HepG2 (cell line): ENCODE results near the gene PDCD11. TPM values are rescaled to one million over a fixed set of nuclear protein-coding genes. Genes with fewer than 3 reads are reported as not detected.
A peak's percentile ranks its signal among the peaks of the same experiment; 100 is the strongest.

Experiments used
- ATF1 ChIP-seq: IDR thresholded peaks from 2 replicates; pipeline ENCODE4 v1.6.1; 2016; ENCODE audit warnings: mild to moderate bottlenecking, control low read depth
- EED ChIP-seq: sonication (generic); formaldehyde crosslinking; IDR thresholded peaks from 2 replicates; pipeline ENCODE4 v1.5.0; 2020; ENCODE audit warnings: mild to moderate bottlenecking, missing genetic modification reagents
- FOXM1 ChIP-seq: sonication (generic); formaldehyde crosslinking; IDR thresholded peaks from 2 replicates; pipeline ENCODE4 v1.5.0; 2020; ENCODE audit warnings: missing genetic modification reagents
- KDM5A ChIP-seq: fragments of 200-600 bp; sonication (generic); IDR thresholded peaks from 2 replicates; pipeline ENCODE4 v1.7.0; 2018; ENCODE audit warnings: antibody characterized with exemption, mild to moderate bottlenecking, low read length, borderline replicate concordance
- MEF2D ChIP-seq: sonication (generic); formaldehyde crosslinking; IDR thresholded peaks from 2 replicates; pipeline ENCODE4 v1.5.1; 2020; ENCODE audit warnings: mild to moderate bottlenecking, missing genetic modification reagents
- NKX3-1 ChIP-seq: sonication (generic); formaldehyde crosslinking; IDR thresholded peaks from 2 replicates; pipeline ENCODE4 v1.5.0; 2020; ENCODE audit warnings: missing genetic modification reagents
- PITX1 ChIP-seq: sonication (generic); formaldehyde crosslinking; IDR thresholded peaks from 2 replicates; pipeline ENCODE4 v1.5.1; 2020; ENCODE audit warnings: mild to moderate bottlenecking, missing genetic modification reagents
- RFXAP ChIP-seq: sonication (generic); formaldehyde crosslinking; IDR thresholded peaks from 2 replicates; pipeline ENCODE4 v1.4.0; 2020; ENCODE audit warnings: missing genetic modification reagents, borderline replicate concordance
- SALL1 ChIP-seq: sonication (generic); formaldehyde crosslinking; IDR thresholded peaks from 2 replicates; pipeline ENCODE4 v1.8.0; 2022; ENCODE audit warnings: mild to moderate bottlenecking, missing genetic modification reagents
- SMYD3 ChIP-seq: sonication (generic); formaldehyde crosslinking; IDR thresholded peaks from 2 replicates; pipeline ENCODE4 v1.8.1; 2023; ENCODE audit warnings: mild to moderate bottlenecking, missing genetic modification reagents
- ZBTB3 ChIP-seq: sonication (generic); formaldehyde crosslinking; IDR thresholded peaks from 2 replicates; pipeline ENCODE4 v1.4.0; 2020; ENCODE audit warnings: low read depth, mild to moderate bottlenecking, moderate library complexity, missing genetic modification reagents, borderline replicate concordance
- ZFYVE20 ChIP-seq: sonication (generic); formaldehyde crosslinking; IDR thresholded peaks from 2 replicates; pipeline ENCODE4 v1.8.0; 2023; ENCODE audit warnings: low read depth, mild to moderate bottlenecking, moderate library complexity, missing genetic modification reagents, borderline replicate concordance
- ZKSCAN8 ChIP-seq: IDR thresholded peaks from 2 replicates; pipeline ENCODE4 v1.6.1; 2016; ENCODE audit warnings: borderline replicate concordance, missing genetic modification reagents, missing compliant biosample characterization
- ZNF558 ChIP-seq: sonication (generic); formaldehyde crosslinking; IDR thresholded peaks from 2 replicates; pipeline ENCODE4 v1.9.0; 2022; ENCODE audit warnings: mild to moderate bottlenecking, missing genetic modification reagents, borderline replicate concordance
- ZNF761 ChIP-seq: sonication (generic); formaldehyde crosslinking; conservative IDR thresholded peaks from 2 replicates; pipeline ENCODE4 v1.4.0; 2020; ENCODE audit warnings: mild to moderate bottlenecking, missing genetic modification reagents
- ZNF780A ChIP-seq: sonication (generic); formaldehyde crosslinking; IDR thresholded peaks from 2 replicates; pipeline ENCODE4 v1.8.0; 2022; ENCODE audit warnings: mild to moderate bottlenecking, missing genetic modification reagents, moderate library complexity
- ZSCAN22 ChIP-seq: sonication (generic); formaldehyde crosslinking; IDR thresholded peaks from 2 replicates; pipeline ENCODE4 v1.4.0; 2020; ENCODE audit warnings: mild to moderate bottlenecking, missing genetic modification reagents
- polyA plus RNA-seq, 8 experiments: library from polyadenylated mRNA; depleted of rRNA in 3 of 8; stranded (reverse) in 7 of 8; unstranded in 1 of 8; fragments of >200 nt; fragmentation: Illumina TruSeq in 4 of 8; extraction: Trizol in 4 of 8; gene quantifications; 2 replicates each; pipeline versions ENCODE4 v1.2.1 to v1.2.3, GENCODE V29; 2011 to 2016; ENCODE audit warnings: low read depth in 4 of 8, missing spikeins in 1 of 8, mixed read lengths in 1 of 8; ENCODE audit not compliant: insufficient read depth in 1 of 8
- total RNA-seq, 5 experiments: library from RNA; depleted of rRNA; stranded (reverse); fragments of >200 nt; fragmentation: Illumina TruSeq; extraction: Trizol; gene quantifications; 2 replicates each; pipeline ENCODE4 v1.2.3, GENCODE V29; 2016; ENCODE audit warnings: low read depth in 1 of 5
- TF ChIP-seq, protein P1 (sequence below): sonication (generic); formaldehyde crosslinking; IDR thresholded peaks from 2 replicates; pipeline ENCODE4 v1.8.1; 2023; ENCODE audit warnings: mild to moderate bottlenecking, inconsistent platforms, moderate library complexity, missing genetic modification reagents, borderline replicate concordance
- TF ChIP-seq, protein P2 (sequence below): sonication (generic); formaldehyde crosslinking; IDR thresholded peaks from 2 replicates; pipeline ENCODE4 v1.5.0; 2020; ENCODE audit warnings: mild to moderate bottlenecking, missing genetic modification reagents, borderline replicate concordance
- TF ChIP-seq, protein P3 (sequence below): IDR thresholded peaks from 2 replicates; pipeline ENCODE4 v1.6.1; 2018; ENCODE audit warnings: missing genetic modification reagents

PDCD11 gene
- total and polyA plus RNA-seq, 2 of the 13 experiments (the other 11 are each of a cell fraction or from before 2014, with no cell fraction given), result 12.8 to 52.8 TPM

DNA sequence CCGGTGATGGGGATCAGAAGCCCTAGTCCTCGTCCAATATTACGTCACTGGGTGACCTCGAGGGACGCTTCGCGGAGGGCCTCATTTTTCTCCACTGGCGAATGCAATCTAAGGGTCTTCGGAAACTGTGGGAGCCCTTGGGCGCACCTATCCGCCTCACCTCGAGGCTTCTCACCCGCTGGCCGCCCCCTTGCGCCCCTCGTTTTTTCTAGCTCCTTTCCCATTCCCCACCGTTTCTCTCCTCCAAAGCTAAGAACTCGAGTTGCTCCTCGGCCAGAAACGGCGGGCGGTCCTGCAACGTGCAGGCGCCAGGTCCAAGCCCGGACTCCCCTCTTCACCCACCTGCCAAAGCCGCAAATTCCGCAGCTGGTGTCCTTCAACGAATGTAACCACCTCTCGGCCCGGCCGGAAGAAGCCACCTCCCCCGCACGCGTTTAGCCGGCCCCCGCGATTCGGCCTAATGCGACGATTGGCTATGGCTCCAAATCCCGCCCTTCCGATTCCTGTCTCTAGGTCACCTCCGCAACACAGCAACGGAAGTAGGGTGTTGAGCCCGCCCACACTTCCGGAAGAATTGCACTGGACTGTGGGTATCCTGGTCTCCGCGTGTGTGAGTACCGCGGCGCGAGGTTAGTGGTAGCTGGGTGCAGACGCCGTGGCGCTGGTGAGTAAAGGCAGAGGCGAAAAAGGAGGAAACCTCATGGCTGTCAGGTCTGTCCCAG lies at the start of gene PDCD11, which contains the start of gene ATP5MK (continued):
- TF ChIP-seq, protein P1, sequence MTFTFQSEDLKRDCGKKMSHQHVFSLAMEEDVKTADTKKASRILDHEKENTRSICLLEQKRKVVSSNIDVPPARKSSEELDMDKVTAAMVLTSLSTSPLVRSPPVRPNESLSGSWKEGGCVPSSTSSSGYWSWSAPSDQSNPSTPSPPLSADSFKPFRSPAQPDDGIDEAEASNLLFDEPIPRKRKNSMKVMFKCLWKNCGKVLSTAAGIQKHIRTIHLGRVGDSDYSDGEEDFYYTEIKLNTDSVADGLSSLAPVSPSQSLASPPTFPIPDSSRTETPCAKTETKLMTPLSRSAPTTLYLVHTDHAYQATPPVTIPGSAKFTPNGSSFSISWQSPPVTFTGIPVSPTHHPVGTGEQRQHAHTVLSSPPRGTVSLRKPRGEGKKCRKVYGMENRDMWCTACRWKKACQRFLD (CRISPR knock-in tag), result no peak; the same call in 1 of the 2 replicates
- no peak for TF ChIP-seq ZBTB3 (CRISPR knock-in tag)
- no peak for TF ChIP-seq ZNF761 (CRISPR knock-in tag)
- no peak; the same call in 1 of the 2 replicates for TF ChIP-seq ZNF780A (CRISPR knock-in tag)
- TF ChIP-seq SALL1, result no peak; the same call in none of the 2 replicates
- TF ChIP-seq, protein P2, sequence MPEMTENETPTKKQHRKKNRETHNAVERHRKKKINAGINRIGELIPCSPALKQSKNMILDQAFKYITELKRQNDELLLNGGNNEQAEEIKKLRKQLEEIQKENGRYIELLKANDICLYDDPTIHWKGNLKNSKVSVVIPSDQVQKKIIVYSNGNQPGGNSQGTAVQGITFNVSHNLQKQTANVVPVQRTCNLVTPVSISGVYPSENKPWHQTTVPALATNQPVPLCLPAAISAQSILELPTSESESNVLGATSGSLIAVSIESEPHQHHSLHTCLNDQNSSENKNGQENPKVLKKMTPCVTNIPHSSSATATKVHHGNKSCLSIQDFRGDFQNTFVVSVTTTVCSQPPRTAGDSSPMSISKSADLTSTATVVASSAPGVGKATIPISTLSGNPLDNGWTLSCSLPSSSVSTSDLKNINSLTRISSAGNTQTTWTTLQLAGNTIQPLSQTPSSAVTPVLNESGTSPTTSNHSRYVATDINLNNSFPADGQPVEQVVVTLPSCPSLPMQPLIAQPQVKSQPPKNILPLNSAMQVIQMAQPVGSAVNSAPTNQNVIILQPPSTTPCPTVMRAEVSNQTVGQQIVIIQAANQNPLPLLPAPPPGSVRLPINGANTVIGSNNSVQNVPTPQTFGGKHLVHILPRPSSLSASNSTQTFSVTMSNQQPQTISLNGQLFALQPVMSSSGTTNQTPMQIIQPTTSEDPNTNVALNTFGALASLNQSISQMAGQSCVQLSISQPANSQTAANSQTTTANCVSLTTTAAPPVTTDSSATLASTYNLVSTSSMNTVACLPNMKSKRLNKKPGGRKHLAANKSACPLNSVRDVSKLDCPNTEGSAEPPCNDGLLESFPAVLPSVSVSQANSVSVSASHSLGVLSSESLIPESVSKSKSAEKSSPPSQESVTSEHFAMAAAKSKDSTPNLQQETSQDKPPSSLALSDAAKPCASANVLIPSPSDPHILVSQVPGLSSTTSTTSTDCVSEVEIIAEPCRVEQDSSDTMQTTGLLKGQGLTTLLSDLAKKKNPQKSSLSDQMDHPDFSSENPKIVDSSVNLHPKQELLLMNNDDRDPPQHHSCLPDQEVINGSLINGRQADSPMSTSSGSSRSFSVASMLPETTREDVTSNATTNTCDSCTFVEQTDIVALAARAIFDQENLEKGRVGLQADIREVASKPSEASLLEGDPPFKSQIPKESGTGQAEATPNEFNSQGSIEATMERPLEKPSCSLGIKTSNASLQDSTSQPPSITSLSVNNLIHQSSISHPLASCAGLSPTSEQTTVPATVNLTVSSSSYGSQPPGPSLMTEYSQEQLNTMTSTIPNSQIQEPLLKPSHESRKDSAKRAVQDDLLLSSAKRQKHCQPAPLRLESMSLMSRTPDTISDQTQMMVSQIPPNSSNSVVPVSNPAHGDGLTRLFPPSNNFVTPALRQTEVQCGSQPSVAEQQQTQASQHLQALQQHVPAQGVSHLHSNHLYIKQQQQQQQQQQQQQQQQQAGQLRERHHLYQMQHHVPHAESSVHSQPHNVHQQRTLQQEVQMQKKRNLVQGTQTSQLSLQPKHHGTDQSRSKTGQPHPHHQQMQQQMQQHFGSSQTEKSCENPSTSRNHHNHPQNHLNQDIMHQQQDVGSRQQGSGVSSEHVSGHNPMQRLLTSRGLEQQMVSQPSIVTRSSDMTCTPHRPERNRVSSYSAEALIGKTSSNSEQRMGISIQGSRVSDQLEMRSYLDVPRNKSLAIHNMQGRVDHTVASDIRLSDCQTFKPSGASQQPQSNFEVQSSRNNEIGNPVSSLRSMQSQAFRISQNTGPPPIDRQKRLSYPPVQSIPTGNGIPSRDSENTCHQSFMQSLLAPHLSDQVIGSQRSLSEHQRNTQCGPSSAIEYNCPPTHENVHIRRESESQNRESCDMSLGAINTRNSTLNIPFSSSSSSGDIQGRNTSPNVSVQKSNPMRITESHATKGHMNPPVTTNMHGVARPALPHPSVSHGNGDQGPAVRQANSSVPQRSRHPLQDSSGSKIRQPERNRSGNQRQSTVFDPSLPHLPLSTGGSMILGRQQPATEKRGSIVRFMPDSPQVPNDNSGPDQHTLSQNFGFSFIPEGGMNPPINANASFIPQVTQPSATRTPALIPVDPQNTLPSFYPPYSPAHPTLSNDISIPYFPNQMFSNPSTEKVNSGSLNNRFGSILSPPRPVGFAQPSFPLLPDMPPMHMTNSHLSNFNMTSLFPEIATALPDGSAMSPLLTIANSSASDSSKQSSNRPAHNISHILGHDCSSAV, result no peak
- no peak for TF ChIP-seq SMYD3 (CRISPR knock-in tag)
- peak; percentile 68 for TF ChIP-seq ATF1 (CRISPR knock-in tag)
- peak; percentile 90; the same call in 1 of the 2 replicates for TF ChIP-seq MEF2D (CRISPR knock-in tag)
- peak; percentile 78; the same call in 1 of the 2 replicates for TF ChIP-seq NKX3-1 (CRISPR knock-in tag)
- TF ChIP-seq, protein P3, sequence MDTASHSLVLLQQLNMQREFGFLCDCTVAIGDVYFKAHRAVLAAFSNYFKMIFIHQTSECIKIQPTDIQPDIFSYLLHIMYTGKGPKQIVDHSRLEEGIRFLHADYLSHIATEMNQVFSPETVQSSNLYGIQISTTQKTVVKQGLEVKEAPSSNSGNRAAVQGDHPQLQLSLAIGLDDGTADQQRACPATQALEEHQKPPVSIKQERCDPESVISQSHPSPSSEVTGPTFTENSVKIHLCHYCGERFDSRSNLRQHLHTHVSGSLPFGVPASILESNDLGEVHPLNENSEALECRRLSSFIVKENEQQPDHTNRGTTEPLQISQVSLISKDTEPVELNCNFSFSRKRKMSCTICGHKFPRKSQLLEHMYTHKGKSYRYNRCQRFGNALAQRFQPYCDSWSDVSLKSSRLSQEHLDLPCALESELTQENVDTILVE (CRISPR knock-in tag), result peak; percentile 72; the same call in 1 of the 2 replicates
- peak; percentile 68; the same call in 1 of the 2 replicates for TF ChIP-seq ZKSCAN8 (CRISPR knock-in tag)
- no peak for TF ChIP-seq ZFYVE20
- TF ChIP-seq ZNF558, result no peak
- TF ChIP-seq ZSCAN22 (CRISPR knock-in tag), result no peak
- peak; percentile 66; the same call in 1 of the 2 replicates for TF ChIP-seq RFXAP (CRISPR knock-in tag)
- TF ChIP-seq PITX1 (CRISPR knock-in tag), result no peak
- no peak for TF ChIP-seq EED (CRISPR knock-in tag)
- TF ChIP-seq FOXM1 (CRISPR knock-in tag), result no peak
- TF ChIP-seq KDM5A, result peak; percentile 72; the same call in 1 of the 2 replicates
